HG02642 (cell line): ENCODE measurements around the gene SLC12A8.

Experiments used
- ATAC-seq: cut with Tn5 transposase; IDR thresholded peaks from one replicate; pipeline ENCODE4 v1.9.1; 2021; ENCODE audit warnings: mild to moderate bottlenecking; ENCODE audit not compliant: unreplicated experiment, poor library complexity

Gene SLC12A8

GRCh38 chr3:125220183-125220582, 7.6 kb upstream of the SLC12A8 start:
- ATAC-seq, result no peak

GRCh38 chr3:125219261-125219701, 6.7 kb upstream of the SLC12A8 start:
- ATAC-seq, result no peak

GRCh38 chr3:125214738-125215137, 2.2 kb upstream of the SLC12A8 start:
- ATAC-seq, result no peak

GRCh38 chr3:125213946-125214542, 1.5 kb upstream of the SLC12A8 start:
- ATAC-seq, result no peak

- no peak for ATAC-seq
Measured at GRCh38 chr3:125213364-125213755, 812 bp upstream of the SLC12A8 start.

- ATAC-seq, result no peak
Measured at GRCh38 chr3:125212091-125212508, 448 bp downstream of the SLC12A8 start.

GRCh38 chr3:125211523-125212090, 941 bp downstream of the SLC12A8 start:
- no peak for ATAC-seq

GRCh38 chr3:125207949-125208568, 4.5 kb downstream of the SLC12A8 start:
- ATAC-seq, result no peak

GRCh38 chr3:125207507-125207906, 5.0 kb downstream of the SLC12A8 start:
- no peak for ATAC-seq

GRCh38 chr3:125206934-125207333, 5.6 kb downstream of the SLC12A8 start:
- no peak for ATAC-seq

GRCh38 chr3:125203731-125204130, 8.8 kb downstream of the SLC12A8 start:
- ATAC-seq, result no peak

- no peak for ATAC-seq
Measured at GRCh38 chr3:125202197-125202596, 10.4 kb downstream of the SLC12A8 start.

- peak; percentile 83 for ATAC-seq
Measured at GRCh38 chr3:125200731-125201139, 11.8 kb downstream of the SLC12A8 start.

GRCh38 chr3:125194849-125195601, 17.5 kb downstream of the SLC12A8 start:
- peak; percentile 28 for ATAC-seq

- ATAC-seq, result no peak
Measured at GRCh38 chr3:125194061-125194848, 18.3 kb downstream of the SLC12A8 start.

GRCh38 chr3:125192190-125193035, 20.1 kb downstream of the SLC12A8 start:
- ATAC-seq, result peak; percentile 80

- ATAC-seq, result peak; percentile 12
Measured at GRCh38 chr3:125191730-125192129, 20.8 kb downstream of the SLC12A8 start.

- ATAC-seq, result no peak
Measured at GRCh38 chr3:125191256-125191655, 21.3 kb downstream of the SLC12A8 start.

GRCh38 chr3:125190786-125191185, 21.8 kb downstream of the SLC12A8 start:
- no peak for ATAC-seq
